ENCODE results near the gene RPL26.

DNA sequence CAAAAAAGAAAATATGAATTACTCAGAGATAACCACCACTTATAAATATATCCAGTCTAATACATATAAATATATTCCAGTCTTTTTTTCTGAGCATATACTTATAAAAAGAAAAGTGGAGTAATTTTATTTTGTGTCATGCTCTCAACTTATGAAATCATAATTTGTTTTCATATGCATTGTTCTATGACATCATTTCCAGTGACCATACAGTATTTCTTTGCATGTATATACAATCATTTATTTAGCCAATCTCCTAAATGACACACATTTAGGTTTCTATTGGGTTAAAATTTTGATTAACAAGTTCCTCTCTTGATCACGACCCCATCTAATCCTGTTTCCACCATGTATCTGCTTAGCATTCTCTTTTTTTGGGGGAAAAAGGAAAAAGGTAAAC is 36.3 kb upstream of the RPL26 start:
- TF ChIP-seq, protein P1, sequence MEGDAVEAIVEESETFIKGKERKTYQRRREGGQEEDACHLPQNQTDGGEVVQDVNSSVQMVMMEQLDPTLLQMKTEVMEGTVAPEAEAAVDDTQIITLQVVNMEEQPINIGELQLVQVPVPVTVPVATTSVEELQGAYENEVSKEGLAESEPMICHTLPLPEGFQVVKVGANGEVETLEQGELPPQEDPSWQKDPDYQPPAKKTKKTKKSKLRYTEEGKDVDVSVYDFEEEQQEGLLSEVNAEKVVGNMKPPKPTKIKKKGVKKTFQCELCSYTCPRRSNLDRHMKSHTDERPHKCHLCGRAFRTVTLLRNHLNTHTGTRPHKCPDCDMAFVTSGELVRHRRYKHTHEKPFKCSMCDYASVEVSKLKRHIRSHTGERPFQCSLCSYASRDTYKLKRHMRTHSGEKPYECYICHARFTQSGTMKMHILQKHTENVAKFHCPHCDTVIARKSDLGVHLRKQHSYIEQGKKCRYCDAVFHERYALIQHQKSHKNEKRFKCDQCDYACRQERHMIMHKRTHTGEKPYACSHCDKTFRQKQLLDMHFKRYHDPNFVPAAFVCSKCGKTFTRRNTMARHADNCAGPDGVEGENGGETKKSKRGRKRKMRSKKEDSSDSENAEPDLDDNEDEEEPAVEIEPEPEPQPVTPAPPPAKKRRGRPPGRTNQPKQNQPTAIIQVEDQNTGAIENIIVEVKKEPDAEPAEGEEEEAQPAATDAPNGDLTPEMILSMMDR (IDR thresholded peaks at IDR 0.05), result no peak
- no peak for TF ChIP-seq POLR2A (IDR thresholded peaks at IDR 0.05)

Data from body of pancreas (tissue), 4 donors.